GM21576 (cell line): ENCODE data around the gene TRPM3.

Source experiments
- ATAC-seq: cut with Tn5 transposase; IDR thresholded peaks from one replicate; pipeline ENCODE4 v1.9.1; 2021; ENCODE audit warnings: mild to moderate bottlenecking, moderate library complexity; ENCODE audit not compliant: unreplicated experiment

TRPM3 gene

GRCh38 chr9:71121275-71122021 lies at the start of gene TRPM3:
TRPM3 (minus strand) TSS chr9:71121621; CDS start chr9:71121354, 267 bp downstream.
- ATAC-seq, result no peak

- no peak for ATAC-seq
These were observed 47.0 kb upstream of the TRPM3 start for GRCh38 chr9:71168418-71168817.

- no peak for ATAC-seq
These were observed 40.7 kb upstream of the TRPM3 start for GRCh38 chr9:71162126-71162525.

GRCh38 chr9:71157731-71158130 lies 36.3 kb upstream of the TRPM3 start:
- no peak for ATAC-seq

- no peak for ATAC-seq
These were observed 25.9 kb upstream of the TRPM3 start for GRCh38 chr9:71147368-71147767.

GRCh38 chr9:71146511-71146910 lies 25.1 kb upstream of the TRPM3 start:
- no peak for ATAC-seq

GRCh38 chr9:71145179-71145578 lies 23.8 kb upstream of the TRPM3 start:
- ATAC-seq, result no peak

- ATAC-seq, result no peak
These were observed 23.1 kb upstream of the TRPM3 start for GRCh38 chr9:71144495-71144894.

- no peak for ATAC-seq
These were observed 15.3 kb upstream of the TRPM3 start for GRCh38 chr9:71136696-71137095.

- no peak for ATAC-seq
These were observed 9.7 kb upstream of the TRPM3 start for GRCh38 chr9:71131145-71131544.

GRCh38 chr9:71130521-71130920 lies 9.1 kb upstream of the TRPM3 start:
- ATAC-seq, result no peak

- ATAC-seq, result no peak
These were observed 7.4 kb upstream of the TRPM3 start for GRCh38 chr9:71128796-71129195.

GRCh38 chr9:71127301-71127700 lies 5.9 kb upstream of the TRPM3 start:
- no peak for ATAC-seq

GRCh38 chr9:71122421-71122820 lies 1.0 kb upstream of the TRPM3 start:
- ATAC-seq, result no peak

- ATAC-seq, result no peak
These were observed 528 bp upstream of the TRPM3 start for GRCh38 chr9:71122022-71122275.

- ATAC-seq, result no peak
These were observed 747 bp downstream of the TRPM3 start for GRCh38 chr9:71120501-71121247.

- ATAC-seq, result no peak
These were observed 1.7 kb downstream of the TRPM3 start for GRCh38 chr9:71119746-71120145.

- ATAC-seq, result no peak
These were observed 3.1 kb downstream of the TRPM3 start for GRCh38 chr9:71118324-71118723.

- no peak for ATAC-seq
These were observed 5.9 kb downstream of the TRPM3 start for GRCh38 chr9:71115448-71115975.

GRCh38 chr9:71112866-71113265 lies 8.6 kb downstream of the TRPM3 start:
- no peak for ATAC-seq

GRCh38 chr9:71108937-71109336 lies 12.5 kb downstream of the TRPM3 start:
- no peak for ATAC-seq

- ATAC-seq, result no peak
These were observed 14.4 kb downstream of the TRPM3 start for GRCh38 chr9:71106992-71107391.
